Ishikawa (cell line): ENCODE data around the gene TENT4A.

Source experiments
- CEBPB ChIP-seq: IDR thresholded peaks from 2 replicates; pipeline ENCODE4 v1.6.1; 2012
- CREB1 ChIP-seq: IDR thresholded peaks from 2 replicates; pipeline ENCODE4 v1.6.1; 2012; ENCODE audit warnings: low read depth
- EGR1 ChIP-seq: IDR thresholded peaks from 2 replicates; pipeline ENCODE4 v1.6.1; 2012
- EP300 ChIP-seq: IDR thresholded peaks from 2 replicates; pipeline ENCODE4 v1.6.1; 2012; ENCODE audit warnings: borderline replicate concordance
- FOXM1 ChIP-seq: IDR thresholded peaks from 2 replicates; pipeline ENCODE4 v1.6.1; 2012; ENCODE audit warnings: low read depth, borderline replicate concordance
- MAX ChIP-seq: IDR thresholded peaks from 2 replicates; pipeline ENCODE4 v1.6.1; 2012
- NFIC ChIP-seq: IDR thresholded peaks from 2 replicates; pipeline ENCODE4 v1.6.1; 2012
- REST ChIP-seq: IDR thresholded peaks from 2 replicates; pipeline ENCODE4 v1.6.1; 2012; ENCODE audit warnings: low read depth, mild to moderate bottlenecking
- TAF1 ChIP-seq: IDR thresholded peaks from 2 replicates; pipeline ENCODE4 v1.6.1; 2012; ENCODE audit warnings: low read depth, mild to moderate bottlenecking
- TCF12 ChIP-seq: IDR thresholded peaks from 2 replicates; pipeline ENCODE4 v1.6.1; 2012; ENCODE audit warnings: low read depth
- YY1 ChIP-seq: IDR thresholded peaks from 2 replicates; pipeline ENCODE4 v1.6.1; 2012; ENCODE audit warnings: low read depth

- TF ChIP-seq EGR1 (no peak), FOXM1 (no peak), CREB1 (no peak), CEBPB (no peak), TAF1 (no peak), MAX (no peak), REST (no peak), YY1 (no peak), NFIC (no peak), EP300 (no peak), TCF12 (no peak)
Observed at GRCh38 chr5:6729386-6730310, 16.4 kb downstream of the TENT4A start.
